Progenitor cell of endocrine pancreas (in vitro differentiated cells): Measurements from ENCODE around the gene ADAMTS6. TPM values are rescaled to one million over a fixed set of nuclear protein-coding genes. Genes with fewer than 3 reads are reported as not detected.

ENCODE experiments used
- DNase-seq: peaks from one replicate; pipeline ENCODE4 v3.0.0; 2021; ENCODE audit warnings: low spot score; ENCODE audit not compliant: unreplicated experiment
- H3K27ac Mint-ChIP-seq: 2 replicates; pipeline ENCODE4 v1.8.0; 2021; ENCODE audit warnings: mild to moderate bottlenecking, moderate library complexity, mixed read lengths
- H3K27me3 Mint-ChIP-seq: 2 replicates; pipeline ENCODE4 v1.8.0; 2021; ENCODE audit warnings: mixed read lengths
- H3K36me3 Mint-ChIP-seq: 2 replicates; pipeline ENCODE4 v1.8.0; 2022; ENCODE audit warnings: mixed read lengths; ENCODE audit not compliant: insufficient read depth
- H3K4me1 Mint-ChIP-seq: 2 replicates; pipeline ENCODE4 v1.8.0; 2021; ENCODE audit warnings: low read depth, mixed read lengths
- H3K4me3 Mint-ChIP-seq: 2 replicates; pipeline ENCODE4 v1.8.0; 2021; ENCODE audit warnings: low read depth, mild to moderate bottlenecking, moderate library complexity, mixed read lengths
- H3K9me3 Mint-ChIP-seq: 2 replicates; pipeline ENCODE4 v1.8.0; 2021; ENCODE audit warnings: low read depth, mixed read lengths
- CTCF ChIP-seq: fragments of 200-600 bp; sonication (generic); IDR thresholded peaks from one replicate; pipeline ENCODE4 v1.5.0; 2021; ENCODE audit warnings: antibody characterized with exemption, mild to moderate bottlenecking; ENCODE audit not compliant: unreplicated experiment
- total RNA-seq: library from RNA; stranded (reverse); gene quantifications from 2 replicates; pipeline ENCODE4 v1.2.1, GENCODE V29; 2021

ADAMTS6 gene
- total RNA-seq, 1 donor from 2014 or later, result 13.0 TPM

- Mint-ChIP-seq H3K9me3 (no peaks in the 10 kb centered on the region), H3K27me3 (no peaks in the 10 kb centered on the region), H3K36me3 (no peaks in the 10 kb centered on the region), H3K27ac (no peak overlapping the region), H3K4me3 (no peak overlapping the region), H3K4me1 (no peaks in the 10 kb centered on the region)
- DNase-seq, result no peak
- no peak for TF ChIP-seq CTCF
Observed at GRCh38 chr5:65395526-65396155, 86.1 kb downstream of the ADAMTS6 start.

GRCh38 chr5:65394087-65394486 lies 87.6 kb downstream of the ADAMTS6 start:
- H3K27me3 Mint-ChIP-seq, result no peaks in the 10 kb centered on the region
- no peaks in the 10 kb centered on the region for H3K4me1 Mint-ChIP-seq
- no peaks in the 10 kb centered on the region for H3K9me3 Mint-ChIP-seq
- DNase-seq, result no peak
- H3K4me3 Mint-ChIP-seq, result no peak overlapping the region
- no peak for TF ChIP-seq CTCF
- no peak overlapping the region for H3K27ac Mint-ChIP-seq
- H3K36me3 Mint-ChIP-seq, result no peaks in the 10 kb centered on the region

- Mint-ChIP-seq H3K4me1 (no peaks in the 10 kb centered on the region), H3K4me3 (no peak overlapping the region), H3K27me3 (no peaks in the 10 kb centered on the region), H3K36me3 (no peaks in the 10 kb centered on the region), H3K9me3 (no peaks in the 10 kb centered on the region), H3K27ac (no peak overlapping the region)
- TF ChIP-seq CTCF, result no peak
- DNase-seq, result no peak
Observed at GRCh38 chr5:65391591-65391990, 90.1 kb downstream of the ADAMTS6 start.

- H3K27me3 Mint-ChIP-seq, result no peaks in the 10 kb centered on the region
- H3K4me3 Mint-ChIP-seq, result no peak overlapping the region
- DNase-seq, result no peak
- no peaks in the 10 kb centered on the region for H3K9me3 Mint-ChIP-seq
- TF ChIP-seq CTCF, result no peak
- H3K36me3 Mint-ChIP-seq, result no peaks in the 10 kb centered on the region
- no peak overlapping the region for H3K27ac Mint-ChIP-seq
- H3K4me1 Mint-ChIP-seq, result no peaks in the 10 kb centered on the region
Observed at GRCh38 chr5:65390208-65390607, 91.5 kb downstream of the ADAMTS6 start.

GRCh38 chr5:65383859-65384258 lies 97.9 kb downstream of the ADAMTS6 start:
- H3K36me3 Mint-ChIP-seq, result no peaks in the 10 kb centered on the region
- no peaks in the 10 kb centered on the region for H3K9me3 Mint-ChIP-seq
- no peaks in the 10 kb centered on the region for H3K27me3 Mint-ChIP-seq
- H3K4me1 Mint-ChIP-seq, result no peaks in the 10 kb centered on the region
- no peak overlapping the region for H3K4me3 Mint-ChIP-seq
- no peak for TF ChIP-seq CTCF
- no peak for DNase-seq
- no peak overlapping the region for H3K27ac Mint-ChIP-seq
